HG02884 (cell line): ENCODE measurements around the gene NLRX1.
"Not testable (repeated sequence)": the region's sequence is repeated elsewhere in the genome, so short reads cannot be mapped to it uniquely, and the experiment has no call there.

Experiments used
- ATAC-seq: cut with Tn5 transposase; IDR thresholded peaks from one replicate; pipeline ENCODE4 v1.9.1; 2021; ENCODE audit warnings: mild to moderate bottlenecking, moderate library complexity; ENCODE audit not compliant: unreplicated experiment

Gene NLRX1

GRCh38 chr11:119181677-119182412 is 13.3 kb downstream of the NLRX1 start:
- ATAC-seq, result no peak

GRCh38 chr11:119184399-119184798 is 15.9 kb downstream of the NLRX1 start:
- not testable (repeated sequence) for ATAC-seq

GRCh38 chr11:119185981-119186634 is 17.6 kb downstream of the NLRX1 start:
- ATAC-seq, result no peak

- no peak for ATAC-seq
Measured at GRCh38 chr11:119187123-119187892, 18.8 kb downstream of the NLRX1 start.

- no peak for ATAC-seq
Measured at GRCh38 chr11:119188067-119188466, 19.5 kb downstream of the NLRX1 start.

GRCh38 chr11:119188887-119189286 is 20.4 kb downstream of the NLRX1 start:
- no peak for ATAC-seq

GRCh38 chr11:119189393-119189792 is 20.9 kb downstream of the NLRX1 start:
- no peak for ATAC-seq

- ATAC-seq, result no peak
Measured at GRCh38 chr11:119190531-119190930, 22.0 kb downstream of the NLRX1 start.

- ATAC-seq, result not testable (repeated sequence)
Measured at GRCh38 chr11:119191265-119191664, 22.7 kb downstream of the NLRX1 start.

GRCh38 chr11:119192111-119192510 is 23.6 kb downstream of the NLRX1 start:
- ATAC-seq, result no peak

- ATAC-seq, result no peak
Measured at GRCh38 chr11:119193001-119193400, 24.5 kb downstream of the NLRX1 start.

GRCh38 chr11:119193626-119194025 is 25.1 kb downstream of the NLRX1 start:
- ATAC-seq, result no peak

- ATAC-seq, result no peak
Measured at GRCh38 chr11:119194811-119195440, 26.4 kb downstream of the NLRX1 start.

- no peak for ATAC-seq
Measured at GRCh38 chr11:119195680-119196079, 27.2 kb downstream of the NLRX1 start.

- no peak for ATAC-seq
Measured at GRCh38 chr11:119196833-119197483, 28.4 kb downstream of the NLRX1 start.

- ATAC-seq, result no peak
Measured at GRCh38 chr11:119198925-119199324, 30.4 kb downstream of the NLRX1 start.

GRCh38 chr11:119201236-119201635 is 32.7 kb downstream of the NLRX1 start:
- not testable (repeated sequence) for ATAC-seq

GRCh38 chr11:119202554-119202953 is 34.0 kb downstream of the NLRX1 start:
- no peak for ATAC-seq

GRCh38 chr11:119204066-119204465 is 35.5 kb downstream of the NLRX1 start:
- ATAC-seq, result no peak

GRCh38 chr11:119205080-119205479 is 36.6 kb downstream of the NLRX1 start:
- no peak for ATAC-seq
